H1 (cell line): Measurements from ENCODE around the gene PLA2R1. TPM values are rescaled to one million over a fixed set of nuclear protein-coding genes. Genes with fewer than 3 reads are reported as not detected.

Experiments used
- CTCF ChIA-PET: fragments of 300-600 bp; sonication (Branson Sonifier 250); formaldehyde crosslinking; loops from one replicate; lab custom pipeline; 2021; ENCODE audit not compliant: partially characterized antibody; lab: Charles Lee
- POLR2A ChIA-PET: fragments of 300-600 bp; sonication (Branson Sonifier 250); formaldehyde crosslinking; loops from one replicate; lab custom pipeline; 2021; ENCODE audit warnings: inconsistent platforms; ENCODE audit not compliant: partially characterized antibody; lab: Charles Lee
- DNase-seq, 2 experiments: peaks; one replicate each; pipeline versions ENCODE4 v3.0.0 to v3.0.0-alpha.2; 2010 to 2022; ENCODE audit warnings: low spot score in 2 of 2, low read depth in 1 of 2, mixed read lengths in 1 of 2
- FAIRE-seq: peaks from 2 replicates; lab custom pipeline; 2011; peaks lifted over from hg19 to GRCh38; lab: Jason Lieb, UNC
- H2AFZ ChIP-seq: 2 replicates; pipeline ENCODE4 v1.8.1; 2012; ENCODE audit warnings: low read length, inconsistent platforms
- H2AK5ac ChIP-seq: 2 replicates; pipeline ENCODE4 v1.6.1; 2013; ENCODE audit warnings: low read depth, low read length
- H2BK120ac ChIP-seq: replicated peaks from 2 replicates; pipeline ENCODE3; 2013; ENCODE audit warnings: low read depth, low read length, inconsistent platforms
- H2BK12ac ChIP-seq: 2 replicates; pipeline ENCODE4 v1.6.1; 2013; ENCODE audit warnings: low read depth, low read length
- H2BK15ac ChIP-seq: 2 replicates; pipeline ENCODE4 v1.6.1; 2013; ENCODE audit warnings: low read length
- H2BK20ac ChIP-seq: 2 replicates; pipeline ENCODE4 v1.6.1; 2013; ENCODE audit warnings: low read length
- H2BK5ac ChIP-seq: 2 replicates; pipeline ENCODE4 v1.6.1; 2013; ENCODE audit warnings: low read depth, low read length
- H3K14ac ChIP-seq: 2 replicates; pipeline ENCODE4 v1.6.1; 2013; ENCODE audit warnings: inconsistent platforms; ENCODE audit not compliant: insufficient read length
- H3K18ac ChIP-seq: 2 replicates; pipeline ENCODE4 v1.6.1; 2013; ENCODE audit warnings: low read length; ENCODE audit errors: extremely low read depth
- H3K23ac ChIP-seq: 2 replicates; pipeline ENCODE4 v1.6.1; 2013; ENCODE audit warnings: inconsistent platforms; ENCODE audit not compliant: insufficient read length
- H3K23me2 ChIP-seq: 2 replicates; pipeline ENCODE4 v1.6.1; 2013; ENCODE audit warnings: low read depth, low read length
- H3K27ac ChIP-seq: 2 replicates; pipeline ENCODE4 v1.6.1; 2011; ENCODE audit warnings: low read depth, low read length, inconsistent platforms
- H3K27me3 ChIP-seq, 4 experiments: replicated peaks in 1 of 4; 1 replicate in 1 of 4; 2 replicates in 3 of 4; pipeline versions ENCODE4 v1.6.1 to v1.8.1; 2011 to 2013; ENCODE audit warnings: low read length in 3 of 4, mild to moderate bottlenecking in 3 of 4, inconsistent platforms in 2 of 4, mixed read lengths in 2 of 4, moderate library complexity in 1 of 4; ENCODE audit not compliant: control insufficient read depth in 3 of 4, insufficient read depth in 3 of 4; ENCODE audit errors: extremely low read depth in 1 of 4
- H3K36me3 ChIP-seq, 4 experiments: 2 replicates each; pipeline versions ENCODE4 v1.6.1 to v1.8.1; 2011 to 2013; ENCODE audit warnings: mild to moderate bottlenecking in 4 of 4, low read length in 3 of 4, moderate library complexity in 2 of 4, control low read depth in 1 of 4, inconsistent platforms in 1 of 4; ENCODE audit not compliant: insufficient read depth in 4 of 4, control insufficient read depth in 2 of 4
- H3K4ac ChIP-seq: replicated peaks from 2 replicates; pipeline ENCODE3; 2013; ENCODE audit warnings: low read length, low read depth, mixed read lengths, inconsistent platforms; ENCODE audit not compliant: insufficient read length
- H3K4me1 ChIP-seq, 4 experiments: replicated peaks in 1 of 4; 1 replicate in 1 of 4; 2 replicates in 3 of 4; pipeline versions ENCODE4 v1.6.1 to v1.8.1; 2011 to 2013; ENCODE audit warnings: low read length in 3 of 4, inconsistent platforms in 2 of 4, mixed read lengths in 1 of 4; ENCODE audit not compliant: insufficient read depth in 4 of 4, control insufficient read depth in 3 of 4
- H3K4me2 ChIP-seq, 2 experiments: 2 replicates each; pipeline versions ENCODE4 v1.6.1 to v1.8.1; 2011 to 2013; ENCODE audit warnings: low read depth in 2 of 2, low read length in 2 of 2, control low read depth in 1 of 2, inconsistent platforms in 1 of 2, mild to moderate bottlenecking in 1 of 2; ENCODE audit not compliant: insufficient read depth in 1 of 2
- H3K4me3 ChIP-seq, 4 experiments: fragments of 200-600, 300-600 bp in 1 of 4; sonication (generic), shearing (Covaris generic), sonication (Bioruptor Twin) in 1 of 4; 2 replicates each; pipeline versions ENCODE4 v1.5.1 to v1.8.1; 2011 to 2016; ENCODE audit warnings: low read length in 4 of 4, low read depth in 3 of 4, control low read depth in 2 of 4, inconsistent platforms in 2 of 4, mild to moderate bottlenecking in 2 of 4, mixed read lengths in 1 of 4, moderate library complexity in 1 of 4; ENCODE audit not compliant: insufficient read depth in 2 of 4; ENCODE audit errors: extremely low read depth in 1 of 4
- H3K56ac ChIP-seq: replicated peaks from 2 replicates; pipeline ENCODE3; 2013; ENCODE audit warnings: low read depth, mild to moderate bottlenecking, mixed read lengths, low read length, inconsistent platforms; ENCODE audit not compliant: insufficient read length
- H3K79me1 ChIP-seq: 2 replicates; pipeline ENCODE4 v1.6.1; 2013; ENCODE audit warnings: low read depth, low read length, control low read depth
- H3K79me2 ChIP-seq, 2 experiments: 2 replicates each; pipeline versions ENCODE4 v1.6.1 to v1.8.1; 2012 to 2013; ENCODE audit warnings: low read length in 2 of 2, mild to moderate bottlenecking in 2 of 2, inconsistent platforms in 1 of 2; ENCODE audit not compliant: insufficient read depth in 2 of 2, control insufficient read depth in 1 of 2
- H3K9ac ChIP-seq, 4 experiments: replicated peaks in 1 of 4; 1 replicate in 1 of 4; 2 replicates in 3 of 4; pipeline versions ENCODE4 v1.6.1 to v1.8.1; 2011 to 2013; ENCODE audit warnings: low read depth in 3 of 4, low read length in 3 of 4, control low read depth in 2 of 4, mild to moderate bottlenecking in 2 of 4, moderate library complexity in 2 of 4, inconsistent platforms in 1 of 4; ENCODE audit errors: extremely low read depth in 1 of 4
- H3K9me3 ChIP-seq, 2 experiments: 2 replicates each; pipeline versions ENCODE4 v1.6.1 to v1.8.1; 2012 to 2013; ENCODE audit warnings: mild to moderate bottlenecking in 2 of 2, moderate library complexity in 2 of 2, control low read depth in 1 of 2, inconsistent platforms in 1 of 2, low read depth in 1 of 2, low read length in 1 of 2, mixed read lengths in 1 of 2; ENCODE audit not compliant: insufficient read depth in 2 of 2
- H4K20me1 ChIP-seq, 2 experiments: replicated peaks in 1 of 2; 2 replicates each; pipeline versions ENCODE3 to v1.8.1; 2011 to 2013; ENCODE audit warnings: inconsistent platforms in 2 of 2, low read length in 2 of 2, mild to moderate bottlenecking in 1 of 2; ENCODE audit not compliant: insufficient read depth in 2 of 2, control insufficient read depth in 1 of 2
- H4K5ac ChIP-seq: 2 replicates; pipeline ENCODE4 v1.6.1; 2013; ENCODE audit warnings: low read length, low read depth, mixed read lengths, inconsistent platforms; ENCODE audit not compliant: insufficient read length
- H4K8ac ChIP-seq: 2 replicates; pipeline ENCODE4 v1.8.0; 2013; ENCODE audit warnings: mild to moderate bottlenecking, moderate library complexity, low read length, inconsistent platforms; ENCODE audit not compliant: insufficient read depth; ENCODE audit errors: extremely low read depth
- H4K91ac ChIP-seq: replicated peaks from 2 replicates; pipeline ENCODE3; 2013; ENCODE audit warnings: low read length, mixed read lengths, inconsistent platforms; ENCODE audit not compliant: insufficient read length
- EP300 ChIP-seq, 2 experiments: IDR thresholded peaks; 1 replicate in 1 of 2; 2 replicates in 1 of 2; pipeline ENCODE4 v1.6.1; 2011 to 2012; ENCODE audit warnings: low read depth in 2 of 2, low read length in 2 of 2, mild to moderate bottlenecking in 2 of 2, borderline replicate concordance in 1 of 2, inconsistent platforms in 1 of 2, moderate library complexity in 1 of 2
- GABPA ChIP-seq: IDR thresholded peaks from 2 replicates; pipeline ENCODE4 v1.6.1; 2011; ENCODE audit warnings: mild to moderate bottlenecking, low read length, moderate library complexity, borderline replicate concordance; ENCODE audit not compliant: insufficient read depth
- HDAC6 ChIP-seq: IDR thresholded peaks from one replicate; pipeline ENCODE4 v1.7.1; 2012; ENCODE audit warnings: low read depth, mild to moderate bottlenecking, inconsistent platforms, low read length, moderate library complexity
- NANOG ChIP-seq: IDR thresholded peaks from 2 replicates; pipeline ENCODE4 v1.6.1; 2011; ENCODE audit warnings: low read length, low read depth, mild to moderate bottlenecking, inconsistent platforms; ENCODE audit not compliant: insufficient read depth, poor library complexity, severe bottlenecking
- POU5F1 ChIP-seq: IDR thresholded peaks from 2 replicates; pipeline ENCODE4 v1.6.1; 2011; ENCODE audit warnings: low read depth, mild to moderate bottlenecking, low read length, moderate library complexity
- RBBP5 ChIP-seq: IDR thresholded peaks from 2 replicates; pipeline ENCODE4 v1.7.1; 2012; ENCODE audit warnings: low read depth, mild to moderate bottlenecking, inconsistent platforms, low read length, moderate library complexity, borderline replicate concordance
- RNF2 ChIP-seq: fragments of 200-900, 300-1000 bp; sonication (generic); IDR thresholded peaks from 2 replicates; pipeline ENCODE4 v1.7.1; 2016; ENCODE audit warnings: borderline replicate concordance, low read depth, mild to moderate bottlenecking, antibody characterized with exemption, low read length; ENCODE audit not compliant: poor library complexity, severe bottlenecking; ENCODE audit errors: missing control alignments
- TCF12 ChIP-seq: IDR thresholded peaks from 2 replicates; pipeline ENCODE4 v1.6.1; 2011; ENCODE audit warnings: low read depth, mild to moderate bottlenecking, low read length
- ZNF274 ChIP-seq: IDR thresholded peaks from 2 replicates; pipeline ENCODE4 v1.7.0; 2012; ENCODE audit warnings: low read length, borderline replicate concordance; ENCODE audit errors: extremely low read depth
- WGBS, 2 experiments: shearing (Covaris generic) in 1 of 2; methylation state at CpG; one replicate each; pipeline versions ENCODE4 v1.1.6 to v1.1.7; 2013 to 2015; ENCODE audit warnings: low lambda C conversion rate in 2 of 2, mixed read lengths in 2 of 2, inconsistent platforms in 1 of 2, low coverage in 1 of 2, missing lambda C conversion rate in 1 of 2; ENCODE audit not compliant: insufficient replicate concordance in 2 of 2, insufficient coverage in 1 of 2, insufficient read length in 1 of 2; ENCODE audit errors: extremely low coverage in 1 of 2, missing lambda C conversion rate in 1 of 2; 5-methylcytosine and 5-hydroxymethylcytosine counted together
- polyA plus RNA-seq, 7 experiments: library from polyadenylated mRNA; depleted of rRNA in 3 of 7; stranded (reverse) in 5 of 7; unstranded in 2 of 7; fragments of >200 nt in 5 of 7; fragments of 200-250 nt in 2 of 7; gene quantifications; 1 replicate in 5 of 7; 2 replicates in 1 of 7; 4 replicates in 1 of 7; pipeline versions ENCODE4 v1.2.1 to v1.2.3, GENCODE V29; 2011 to 2013; ENCODE audit warnings: missing spikeins in 2 of 7, mixed read lengths in 2 of 7
- total RNA-seq: library from RNA; stranded (reverse); fragmentation: NEBNext Ultra II Directional; extraction: Animal tissue kit (Norgen Biotek cat#: 25700); gene quantifications from 2 replicates; pipeline ENCODE4 v1.2.1, GENCODE V29; 2021
- TF ChIP-seq, protein P1 (sequence below): IDR thresholded peaks from 2 replicates; pipeline ENCODE4 v1.6.1; 2012; ENCODE audit warnings: inconsistent platforms

PLA2R1 gene
- total and polyA plus RNA-seq, 2 of the 8 experiments (the other 6 are each of a cell fraction or from before 2014, with no cell fraction given) = 0.65 to 1.5 TPM

DNA sequence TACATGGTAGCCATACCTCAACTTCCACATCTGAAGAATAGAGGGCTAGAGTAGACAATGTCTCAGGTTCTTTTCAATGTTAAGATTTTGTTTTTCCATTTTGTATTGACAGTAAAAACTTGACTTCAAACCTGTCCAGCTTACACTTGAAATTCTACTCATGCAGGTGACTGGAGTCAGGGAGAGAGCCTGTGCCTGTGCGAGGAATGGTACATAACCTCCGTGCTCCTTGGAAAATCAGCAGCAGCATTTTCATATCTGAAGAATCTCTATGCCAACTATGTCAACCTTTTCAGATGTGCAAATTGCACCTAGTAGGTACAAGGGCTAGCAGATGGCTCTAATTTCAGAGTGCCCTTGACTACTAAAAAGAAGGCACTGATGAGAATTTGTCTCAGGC, 2.1 kb downstream of the PLA2R1 start:
- CTCF ChIA-PET = no interaction called here
- H3K4me1 ChIP-seq = peaks cover 4 to 11% (median 8%) of the 10 kb centered on the region in 4 experiments; a peak in 6 of 7 replicates
- H2AFZ ChIP-seq = no peak overlapping the region
- no peak for FAIRE-seq
- no peak overlapping the region for H3K4ac ChIP-seq
- TF ChIP-seq EP300 (IDR thresholded peaks at IDR 0.05; ENCODE audit: borderline replicate concordance in 1 of 2, low read depth in 2 of 2, low read length in 2 of 2) (no peak), RNF2 (no peak), ZNF274 (no peak), NANOG (no peak), HDAC6 (no peak), TCF12 (no peak), GABPA (no peak), POU5F1 (no peak), RBBP5 (no peak)
- TF ChIP-seq, protein P1, sequence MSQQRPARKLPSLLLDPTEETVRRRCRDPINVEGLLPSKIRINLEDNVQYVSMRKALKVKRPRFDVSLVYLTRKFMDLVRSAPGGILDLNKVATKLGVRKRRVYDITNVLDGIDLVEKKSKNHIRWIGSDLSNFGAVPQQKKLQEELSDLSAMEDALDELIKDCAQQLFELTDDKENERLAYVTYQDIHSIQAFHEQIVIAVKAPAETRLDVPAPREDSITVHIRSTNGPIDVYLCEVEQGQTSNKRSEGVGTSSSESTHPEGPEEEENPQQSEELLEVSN = no peak
- TF ChIP-seq, all 59 proteins: peak for 0
- DNase-seq = no peak
- Histone ChIP-seq H3K18ac (no peak overlapping the region), H2BK5ac (no peak overlapping the region), H4K91ac (no peak overlapping the region), H4K8ac (no peak overlapping the region), H3K79me1 (no peaks in the 10 kb centered on the region), H4K5ac (no peak overlapping the region), H3K79me2 (no peaks in the 10 kb centered on the region), H3K27me3 (peaks cover 0 to 18% (median 17%) of the 10 kb centered on the region in 4 experiments; a peak in 6 of 7 replicates), H2BK20ac (no peak overlapping the region), H3K23me2 (peaks cover 11% of the 10 kb centered on the region; the same call in 1 of the 2 replicates), H3K56ac (no peak overlapping the region), H2BK15ac (no peak overlapping the region), H3K4me2 (no peak overlapping the region), H2AK5ac (no peak overlapping the region), H3K27ac (no peak overlapping the region), H3K36me3 (no peaks in the 10 kb centered on the region; a peak in 1 of 8 replicates), H3K9ac (no peak overlapping the region), H3K9me3 (no peaks in the 10 kb centered on the region), H3K23ac (no peak overlapping the region), H2BK12ac (no peak overlapping the region), H4K20me1 (no peaks in the 10 kb centered on the region), H3K14ac (no peak overlapping the region), H3K4me3 (no peak overlapping the region), H2BK120ac (no peak overlapping the region)
- 79% methylated on average over 2 of the region's 2 CpGs; no CpG with 5 or more reads in 1 of the 2 experiments for WGBS, 2 experiments
- POLR2A ChIA-PET = no interaction called here
